Measurements from ENCODE around the gene CRY1. TPM values are rescaled to one million over a fixed set of nuclear protein-coding genes. Genes with fewer than 3 reads are reported as not detected.

The CRY1 gene
- total RNA-seq, 1 experiment from 2014 or later, result 19.4 TPM

DNA sequence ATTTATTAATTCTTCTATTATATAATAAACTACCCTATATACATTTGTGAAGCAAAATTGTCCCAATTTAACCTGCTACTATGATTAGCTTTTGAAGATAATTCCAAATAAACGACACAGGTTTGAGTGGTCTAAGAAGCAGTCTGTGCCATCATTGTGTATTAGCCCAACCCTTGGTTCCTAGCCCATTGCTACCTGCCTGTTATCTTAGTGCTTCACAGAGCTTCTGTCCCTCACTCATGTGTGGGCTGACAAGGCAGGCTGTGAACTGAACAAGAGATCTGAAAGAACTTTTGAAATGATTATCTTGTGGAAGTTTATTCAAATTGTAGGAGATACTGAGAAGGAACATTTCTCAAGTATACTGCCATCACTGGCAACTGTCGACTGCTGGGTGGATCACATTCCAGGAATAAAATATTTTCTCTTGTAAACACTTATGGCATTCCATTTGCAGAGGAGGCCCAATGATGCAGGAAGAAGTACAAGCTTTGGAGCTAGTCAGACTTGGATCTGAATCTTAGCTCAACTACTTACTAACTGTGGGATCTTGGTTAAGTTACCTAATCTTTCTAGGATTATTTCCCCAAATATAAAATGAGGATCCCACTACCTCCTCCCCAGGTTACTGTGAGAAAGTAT is 98.6 kb downstream of the CRY1 start:
- Histone ChIP-seq H3K4me1 (peaks cover 12% of the 10 kb centered on the region), H3K4me3 (ENCODE audit: low read depth, low read length) (no peak overlapping the region), H3K9me3 (no peaks in the 10 kb centered on the region), H3K36me3 (ENCODE audit: control insufficient read depth, insufficient read depth, low read length) (no peaks in the 10 kb centered on the region), H3K27me3 (replicated peaks; ENCODE audit: control insufficient read depth, insufficient read depth, low read length) (no peaks in the 10 kb centered on the region)
- DNase-seq, result peak in 1 of 2 experiments; percentile 20
- Mint-ChIP-seq H3K4me1 (ENCODE audit: low read depth, unreplicated experiment) (no peaks in the 10 kb centered on the region), H3K9me3 (ENCODE audit: unreplicated experiment) (no peaks in the 10 kb centered on the region), H3K4me3 (ENCODE audit: unreplicated experiment) (no peak overlapping the region), H3K27me3 (ENCODE audit: insufficient read depth, unreplicated experiment) (no peaks in the 10 kb centered on the region), H3K36me3 (ENCODE audit: insufficient read depth, unreplicated experiment) (peaks cover 6% of the 10 kb centered on the region), H3K27ac (ENCODE audit: unreplicated experiment) (no peak overlapping the region)
- TF ChIP-seq, protein P1, sequence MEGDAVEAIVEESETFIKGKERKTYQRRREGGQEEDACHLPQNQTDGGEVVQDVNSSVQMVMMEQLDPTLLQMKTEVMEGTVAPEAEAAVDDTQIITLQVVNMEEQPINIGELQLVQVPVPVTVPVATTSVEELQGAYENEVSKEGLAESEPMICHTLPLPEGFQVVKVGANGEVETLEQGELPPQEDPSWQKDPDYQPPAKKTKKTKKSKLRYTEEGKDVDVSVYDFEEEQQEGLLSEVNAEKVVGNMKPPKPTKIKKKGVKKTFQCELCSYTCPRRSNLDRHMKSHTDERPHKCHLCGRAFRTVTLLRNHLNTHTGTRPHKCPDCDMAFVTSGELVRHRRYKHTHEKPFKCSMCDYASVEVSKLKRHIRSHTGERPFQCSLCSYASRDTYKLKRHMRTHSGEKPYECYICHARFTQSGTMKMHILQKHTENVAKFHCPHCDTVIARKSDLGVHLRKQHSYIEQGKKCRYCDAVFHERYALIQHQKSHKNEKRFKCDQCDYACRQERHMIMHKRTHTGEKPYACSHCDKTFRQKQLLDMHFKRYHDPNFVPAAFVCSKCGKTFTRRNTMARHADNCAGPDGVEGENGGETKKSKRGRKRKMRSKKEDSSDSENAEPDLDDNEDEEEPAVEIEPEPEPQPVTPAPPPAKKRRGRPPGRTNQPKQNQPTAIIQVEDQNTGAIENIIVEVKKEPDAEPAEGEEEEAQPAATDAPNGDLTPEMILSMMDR (IDR thresholded peaks at IDR 0.05; ENCODE audit: insufficient read depth in 1 of 2, low read depth in 1 of 2, low read length in 1 of 2, severe bottlenecking in 1 of 2, unreplicated experiment in 1 of 2), result no peak
- CTCF ChIA-PET, result interaction anchor here (0.6 kb wide), 1 partner anchor 772 kb away, joined by 3 read pairs; no protein-coding TSS in a partner anchor
- POLR2A ChIA-PET, result interaction anchor here (0.5 to 0.6 kb wide), 2 partner anchors 9 to 38 kb away, joined by 3 read pairs; no protein-coding TSS in a partner anchor
- BruUV-seq (replicated peaks), result no TSS peak
- intact Hi-C loops (cut with micrococcal nuclease; ENCODE audit: unreplicated experiment), result no loop called here

DNA sequence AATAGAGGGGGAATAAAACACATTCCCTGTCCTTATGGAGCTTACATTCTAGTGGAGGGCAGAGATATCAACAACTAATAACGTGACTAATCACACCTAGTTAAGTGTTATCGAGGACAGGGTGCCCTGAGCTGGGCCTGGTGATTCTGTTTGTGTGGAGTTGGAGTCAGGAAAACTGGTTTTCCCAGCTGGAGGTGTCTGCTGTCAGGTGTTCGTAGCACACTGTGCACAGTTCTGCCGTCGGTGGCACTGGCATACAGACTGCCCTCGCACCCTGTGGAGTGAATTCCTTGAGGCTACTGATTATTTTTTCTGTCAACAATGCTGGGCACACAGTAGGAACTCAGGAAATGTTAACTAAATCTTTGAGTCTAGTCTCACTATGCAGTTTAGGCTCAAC is 105.5 kb downstream of the CRY1 start:
- POLR2A ChIA-PET, result interaction anchor here (1.5 kb wide), 1 partner anchor 32 kb away, joined by 12 read pairs; the partner anchor contains the start of gene TMEM263
- Mint-ChIP-seq H3K27ac (ENCODE audit: unreplicated experiment) (peak overlapping the region; percentile 87), H3K27me3 (ENCODE audit: insufficient read depth, unreplicated experiment) (no peaks in the 10 kb centered on the region), H3K4me1 (ENCODE audit: low read depth, unreplicated experiment) (peaks cover 8% of the 10 kb centered on the region), H3K4me3 (ENCODE audit: unreplicated experiment) (peak overlapping the region; percentile 92), H3K9me3 (ENCODE audit: unreplicated experiment) (no peaks in the 10 kb centered on the region), H3K36me3 (ENCODE audit: insufficient read depth, unreplicated experiment) (peaks cover 21% of the 10 kb centered on the region)
- intact Hi-C loops (cut with micrococcal nuclease; ENCODE audit: unreplicated experiment), result no loop called here
- no peaks in the 10 kb centered on the region for H3K36me3 ChIP-seq (ENCODE audit: control insufficient read depth, insufficient read depth, low read length)
- CTCF ChIA-PET, result interaction anchor here (1.5 kb wide), 1 partner anchor 26 kb away, joined by 5 read pairs; no protein-coding TSS in a partner anchor
- no peak overlapping the region; the same call in 1 of the 2 replicates for H3K4me3 ChIP-seq (ENCODE audit: low read depth, low read length)
- peaks cover 5% of the 10 kb centered on the region; the same call in 1 of the 2 replicates for H3K4me1 ChIP-seq
- no TSS peak for BruUV-seq (replicated peaks)
- DNase-seq, result peak in 1 of 2 experiments; percentile 16
- H3K9me3 ChIP-seq, result no peaks in the 10 kb centered on the region
- H3K27me3 ChIP-seq (replicated peaks; ENCODE audit: control insufficient read depth, insufficient read depth, low read length), result no peaks in the 10 kb centered on the region
- TF ChIP-seq, protein P1 (IDR thresholded peaks at IDR 0.05; ENCODE audit: insufficient read depth in 1 of 2, low read depth in 1 of 2, low read length in 1 of 2, severe bottlenecking in 1 of 2, unreplicated experiment in 1 of 2), result no peak

DNA sequence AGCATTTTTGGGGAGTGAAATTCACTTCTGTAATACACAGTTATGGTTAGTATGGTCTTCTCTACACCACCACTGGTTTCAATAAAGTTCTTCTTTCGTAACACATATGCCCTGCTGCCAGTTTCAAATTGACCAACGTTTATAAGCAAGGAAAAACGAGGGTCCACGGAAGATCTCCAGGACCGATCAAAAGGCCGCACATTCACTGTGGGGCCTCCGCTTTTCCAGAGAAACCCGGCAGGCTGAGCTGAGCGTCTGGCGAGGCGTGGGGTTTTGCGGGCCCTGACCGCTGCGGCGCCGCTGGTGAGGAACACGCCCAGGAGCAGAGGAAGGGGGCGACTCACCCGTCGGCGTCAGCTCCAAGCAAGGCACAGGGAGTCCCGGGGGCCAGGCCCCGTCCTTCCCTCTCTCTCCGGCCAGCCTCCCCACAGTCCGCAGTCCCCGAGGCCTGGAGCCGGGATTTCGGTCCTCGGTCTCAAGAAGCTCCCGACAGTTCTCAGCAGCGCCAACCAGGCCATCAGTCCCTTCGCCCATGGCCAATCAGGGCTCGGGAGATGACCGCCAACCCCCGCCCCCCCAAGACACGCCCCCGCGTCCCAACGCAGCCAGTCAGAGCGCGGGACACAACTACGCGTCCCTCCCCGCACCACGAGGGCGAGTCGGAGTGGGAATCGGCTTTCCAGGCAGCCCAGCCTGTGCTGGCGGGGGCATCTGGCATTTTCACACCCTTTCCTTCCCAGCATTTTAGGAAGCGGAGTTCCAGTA is 106.5 kb downstream of the CRY1 start, which contains the start of gene MTERF2:
Gene MTERF2, minus strand, starts transcription at position 522 of the 765 bp plus-strand sequence. CDS start 8,432 bp downstream, outside the sequence.
- H3K4me3 Mint-ChIP-seq (ENCODE audit: unreplicated experiment), result peak within 1 kb of the TSS; percentile 92
- H3K27me3 Mint-ChIP-seq (ENCODE audit: insufficient read depth, unreplicated experiment), result no peaks in the 10 kb centered on the region
- Histone ChIP-seq H3K36me3 (ENCODE audit: control insufficient read depth, insufficient read depth, low read length) (no peaks in the 10 kb centered on the region), H3K4me1 (peaks cover 5% of the 10 kb centered on the region; the same call in 1 of the 2 replicates), H3K4me3 (ENCODE audit: low read depth, low read length) (peak within 1 kb of the TSS; percentile 83), H3K27me3 (replicated peaks; ENCODE audit: control insufficient read depth, insufficient read depth, low read length) (no peaks in the 10 kb centered on the region), H3K9me3 (no peaks in the 10 kb centered on the region)
- H3K9me3 Mint-ChIP-seq (ENCODE audit: unreplicated experiment), result no peaks in the 10 kb centered on the region
- peak within 1 kb of the TSS; percentile 87 for H3K27ac Mint-ChIP-seq (ENCODE audit: unreplicated experiment)
- TSS peak; percentile 62 for BruUV-seq (replicated peaks)
- peaks cover 8% of the 10 kb centered on the region for H3K4me1 Mint-ChIP-seq (ENCODE audit: low read depth, unreplicated experiment)
- intact Hi-C loops (cut with micrococcal nuclease; ENCODE audit: unreplicated experiment), result no loop called here
- TF ChIP-seq, protein P1 (IDR thresholded peaks at IDR 0.05; ENCODE audit: insufficient read depth in 1 of 2, low read depth in 1 of 2, low read length in 1 of 2, severe bottlenecking in 1 of 2, unreplicated experiment in 1 of 2), result no peak
- CTCF ChIA-PET, result interaction anchor here (0.9 to 1.5 kb wide), 2 partner anchors 27 to 32 kb away, joined by 3 to 5 read pairs; no protein-coding TSS in a partner anchor
- POLR2A ChIA-PET, result interaction anchor here (0.6 to 1.5 kb wide), 5 partner anchors 10 to 107 kb away, joined by 3 to 12 read pairs (median 3); partner anchors contain the start of genes CRY1 and TMEM263
- H3K36me3 Mint-ChIP-seq (ENCODE audit: insufficient read depth, unreplicated experiment), result peaks cover 21% of the 10 kb centered on the region
- DNase-seq, result peak; percentile 92 to 94
